Neural progenitor cell (in vitro differentiated cells): ENCODE results near the gene HBQ1. TPM values are rescaled to one million over a fixed set of nuclear protein-coding genes. Genes with fewer than 3 reads are reported as not detected.

Experiments used
- DNase-seq: peaks from one replicate; pipeline ENCODE4 v3.0.0-alpha.2; 2016; ENCODE audit warnings: low spot score
- H2AFZ ChIP-seq: fragments of 200-600 bp; sonication (generic); replicated peaks from 2 replicates; pipeline ENCODE4 v1.6.1; 2016; ENCODE audit warnings: antibody characterized with exemption
- H3F3A ChIP-seq: fragments of 200-600 bp; sonication (generic); 2 replicates; pipeline ENCODE4 v1.6.1; 2016; ENCODE audit warnings: antibody characterized with exemption, low read depth
- H3K27ac ChIP-seq: fragments of 200-600 bp; sonication (generic); 2 replicates; pipeline ENCODE4 v1.5.1; 2016; ENCODE audit warnings: mild to moderate bottlenecking
- H3K27me3 ChIP-seq: fragments of 200-600 bp; sonication (generic); 2 replicates; pipeline ENCODE4 v1.6.1; 2016; ENCODE audit warnings: mild to moderate bottlenecking, moderate library complexity
- H3K36me3 ChIP-seq: fragments of 200-600 bp; sonication (generic); 2 replicates; pipeline ENCODE4 v1.5.1; 2016
- H3K4me1 ChIP-seq: fragments of 200-600 bp; sonication (generic); 2 replicates; pipeline ENCODE4 v1.6.1; 2016; ENCODE audit warnings: mixed run types
- H3K4me2 ChIP-seq: fragments of 200-600 bp; sonication (generic); 2 replicates; pipeline ENCODE4 v1.6.1; 2016
- H3K4me3 ChIP-seq: fragments of 200-600 bp; sonication (generic); 2 replicates; pipeline ENCODE4 v1.5.1; 2016
- H3K79me2 ChIP-seq: fragments of 200-600 bp; sonication (generic); 2 replicates; pipeline ENCODE4 v1.6.1; 2016; ENCODE audit warnings: low read depth
- H3K9ac ChIP-seq: fragments of 200-600 bp; sonication (generic); 2 replicates; pipeline ENCODE4 v1.6.1; 2016
- H3K9me3 ChIP-seq: fragments of 200-600 bp; sonication (generic); 2 replicates; pipeline ENCODE4 v1.5.1; 2016; ENCODE audit warnings: low read depth
- H4K20me1 ChIP-seq: fragments of 200-600 bp; sonication (generic); 2 replicates; pipeline ENCODE4 v1.6.1; 2016; ENCODE audit warnings: low read depth
- H3K27ac Mint-ChIP-seq: 3 replicates; pipeline ENCODE4 v1.8.0; 2021; ENCODE audit warnings: mixed read lengths
- H3K27me3 Mint-ChIP-seq: 2 replicates; pipeline ENCODE4 v1.8.0; 2022; ENCODE audit warnings: low read depth, mild to moderate bottlenecking, inconsistent platforms, moderate library complexity, mixed read lengths; ENCODE audit not compliant: insufficient read depth
- H3K36me3 Mint-ChIP-seq: 3 replicates; pipeline ENCODE4 v1.8.0; 2021; ENCODE audit warnings: mixed read lengths
- H3K4me1 Mint-ChIP-seq: 3 replicates; pipeline ENCODE4 v1.8.0; 2021; ENCODE audit warnings: mixed read lengths
- H3K4me3 Mint-ChIP-seq: 3 replicates; pipeline ENCODE4 v1.8.0; 2021; ENCODE audit warnings: mild to moderate bottlenecking, moderate library complexity, mixed read lengths
- H3K9me3 Mint-ChIP-seq: 3 replicates; pipeline ENCODE4 v1.8.0; 2020; ENCODE audit warnings: mixed read lengths
- CTCF ChIP-seq: fragments of 200-600 bp; sonication (generic); IDR thresholded peaks from 2 replicates; pipeline ENCODE4 v1.5.1; 2017; ENCODE audit warnings: antibody characterized with exemption, mild to moderate bottlenecking
- EZH2 ChIP-seq: fragments of 200-600 bp; sonication (generic); IDR thresholded peaks from 2 replicates; pipeline ENCODE4 v1.6.1; 2017; ENCODE audit warnings: antibody characterized with exemption, mild to moderate bottlenecking, moderate library complexity
- EZH2phosphoT487 ChIP-seq: fragments of 200-600 bp; sonication (generic); IDR thresholded peaks from 2 replicates; pipeline ENCODE4 v1.6.1; 2017; ENCODE audit warnings: antibody characterized with exemption
- total RNA-seq: library from RNA; depleted of rRNA; stranded (reverse); fragments of >200 nt; gene quantifications from 2 replicates; pipeline ENCODE4 v1.2.3, GENCODE V29; 2015; ENCODE audit warnings: low replicate concordance

Gene HBQ1
- total RNA-seq, 1 donor from 2014 or later: not detected

DNA sequence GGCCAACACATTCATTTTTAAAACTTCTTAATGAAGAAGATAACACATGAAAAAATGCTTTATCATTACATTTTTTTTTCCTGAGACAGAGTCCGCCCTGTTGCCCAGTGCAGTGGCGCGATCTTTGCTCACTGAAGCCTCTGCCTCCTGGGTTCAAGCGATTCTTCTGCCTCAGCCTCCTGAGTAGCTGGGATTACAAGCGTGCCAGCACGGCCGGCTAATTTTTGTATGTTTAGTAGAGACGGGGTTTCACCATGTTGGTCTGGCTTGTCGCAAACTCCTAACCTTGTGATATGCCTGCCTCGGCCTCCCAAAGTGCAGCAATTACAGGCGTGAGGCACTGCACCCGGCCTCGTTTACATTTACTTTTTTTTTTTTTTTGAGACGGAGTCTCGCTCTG, 13.2 kb downstream of the HBQ1 start:
- Histone ChIP-seq H3K4me3 (no peak overlapping the region), H3K4me2 (no peak overlapping the region), H3K27ac (no peak overlapping the region), H3K9ac (no peak overlapping the region), H3K27me3 (no peaks in the 10 kb centered on the region), H2AFZ (no peak overlapping the region), H4K20me1 (peaks cover 34% of the 10 kb centered on the region), H3K4me1 (no peaks in the 10 kb centered on the region), H3K36me3 (peaks cover 3% of the 10 kb centered on the region), H3K9me3 (no peaks in the 10 kb centered on the region), H3K79me2 (no peaks in the 10 kb centered on the region), H3F3A (peaks cover under 1% of the 10 kb centered on the region)
- Mint-ChIP-seq H3K9me3 (no peaks in the 10 kb centered on the region), H3K4me3 (no peak overlapping the region), H3K27me3 (peaks cover 3% of the 10 kb centered on the region), H3K27ac (no peak overlapping the region), H3K36me3 (peaks cover 37% of the 10 kb centered on the region), H3K4me1 (no peaks in the 10 kb centered on the region)
- no peak for DNase-seq
- TF ChIP-seq EZH2phosphoT487 (no peak), EZH2 (no peak), CTCF (no peak)

- H3K36me3 Mint-ChIP-seq: peaks cover 33% of the 10 kb centered on the region
- H3K27me3 Mint-ChIP-seq: peaks cover 3% of the 10 kb centered on the region
Measured at GRCh38 chr16:194516-194915, 14.3 kb downstream of the HBQ1 start.

GRCh38 chr16:200388-200787, 20.1 kb downstream of the HBQ1 start:
- Histone ChIP-seq H3F3A (no peaks in the 10 kb centered on the region), H3K27ac (no peak overlapping the region), H3K9ac (no peak overlapping the region), H3K27me3 (no peaks in the 10 kb centered on the region), H3K4me1 (no peaks in the 10 kb centered on the region), H2AFZ (no peak overlapping the region), H4K20me1 (peaks cover 16% of the 10 kb centered on the region), H3K36me3 (peaks cover 10% of the 10 kb centered on the region), H3K9me3 (no peaks in the 10 kb centered on the region), H3K4me2 (no peak overlapping the region), H3K79me2 (peaks cover 10% of the 10 kb centered on the region), H3K4me3 (no peak overlapping the region)
- no peak overlapping the region for H3K4me3 Mint-ChIP-seq
- no peak for DNase-seq
- no peak for TF ChIP-seq EZH2phosphoT487
- no peak for TF ChIP-seq CTCF
- TF ChIP-seq EZH2: no peak
- no peaks in the 10 kb centered on the region for H3K9me3 Mint-ChIP-seq
- H3K27ac Mint-ChIP-seq: no peak overlapping the region
- H3K4me1 Mint-ChIP-seq: no peaks in the 10 kb centered on the region
- H3K36me3 Mint-ChIP-seq: peaks cover 25% of the 10 kb centered on the region
- H3K27me3 Mint-ChIP-seq: no peaks in the 10 kb centered on the region

More at GRCh38 chr16:194516-194915, 14.3 kb downstream of the HBQ1 start:
- H3K9ac ChIP-seq: no peak overlapping the region
- H2AFZ ChIP-seq: no peak overlapping the region
- no peaks in the 10 kb centered on the region for H3F3A ChIP-seq
- H3K4me3 ChIP-seq: no peak overlapping the region
- no peaks in the 10 kb centered on the region for H3K4me1 Mint-ChIP-seq
- TF ChIP-seq CTCF: no peak
- no peak for TF ChIP-seq EZH2phosphoT487
- TF ChIP-seq EZH2: no peak
- no peak for DNase-seq
- H3K9me3 Mint-ChIP-seq: no peaks in the 10 kb centered on the region
- peaks cover 36% of the 10 kb centered on the region for H4K20me1 ChIP-seq
- no peak overlapping the region for H3K27ac Mint-ChIP-seq
- no peaks in the 10 kb centered on the region for H3K79me2 ChIP-seq
- no peak overlapping the region for H3K4me2 ChIP-seq
- H3K9me3 ChIP-seq: no peaks in the 10 kb centered on the region
- no peak overlapping the region for H3K27ac ChIP-seq
- peaks cover 10% of the 10 kb centered on the region for H3K36me3 ChIP-seq
- H3K4me1 ChIP-seq: no peaks in the 10 kb centered on the region
- H3K27me3 ChIP-seq: no peaks in the 10 kb centered on the region
- H3K4me3 Mint-ChIP-seq: no peak overlapping the region
